Measurements from ENCODE around the gene TMEM200A. TPM values are rescaled to one million over a fixed set of nuclear protein-coding genes. Genes with fewer than 3 reads are reported as not detected.

Gene TMEM200A
- total and polyA plus RNA-seq, 7 donors: 0.71 to 10.2 (median 4.4) TPM

DNA sequence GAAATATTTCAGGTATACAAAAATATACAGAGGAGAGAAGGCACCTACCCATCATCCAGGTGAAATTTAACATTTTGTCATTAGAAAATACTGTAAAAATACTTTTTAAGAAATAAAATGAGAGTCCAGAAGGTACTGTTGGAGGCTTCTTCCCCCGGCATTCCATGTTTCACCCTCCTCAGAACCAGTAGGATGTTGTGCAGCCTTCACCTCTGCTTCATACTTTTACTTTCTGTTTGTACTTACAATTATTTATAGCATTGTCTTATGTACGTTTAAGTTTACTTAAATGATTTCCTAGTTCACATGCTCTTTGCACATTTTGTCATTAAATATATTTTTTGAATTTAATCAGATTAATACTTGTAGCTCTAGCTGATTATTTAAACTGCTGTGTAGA, 30.9 kb downstream of the TMEM200A start:
- TF ChIP-seq POLR2A (IDR thresholded peaks at IDR 0.05) (no peak), EP300 (IDR thresholded peaks at IDR 0.05) (no peak), POLR2AphosphoS5 (IDR thresholded peaks at IDR 0.05) (no peak)
- TF ChIP-seq, protein P1, sequence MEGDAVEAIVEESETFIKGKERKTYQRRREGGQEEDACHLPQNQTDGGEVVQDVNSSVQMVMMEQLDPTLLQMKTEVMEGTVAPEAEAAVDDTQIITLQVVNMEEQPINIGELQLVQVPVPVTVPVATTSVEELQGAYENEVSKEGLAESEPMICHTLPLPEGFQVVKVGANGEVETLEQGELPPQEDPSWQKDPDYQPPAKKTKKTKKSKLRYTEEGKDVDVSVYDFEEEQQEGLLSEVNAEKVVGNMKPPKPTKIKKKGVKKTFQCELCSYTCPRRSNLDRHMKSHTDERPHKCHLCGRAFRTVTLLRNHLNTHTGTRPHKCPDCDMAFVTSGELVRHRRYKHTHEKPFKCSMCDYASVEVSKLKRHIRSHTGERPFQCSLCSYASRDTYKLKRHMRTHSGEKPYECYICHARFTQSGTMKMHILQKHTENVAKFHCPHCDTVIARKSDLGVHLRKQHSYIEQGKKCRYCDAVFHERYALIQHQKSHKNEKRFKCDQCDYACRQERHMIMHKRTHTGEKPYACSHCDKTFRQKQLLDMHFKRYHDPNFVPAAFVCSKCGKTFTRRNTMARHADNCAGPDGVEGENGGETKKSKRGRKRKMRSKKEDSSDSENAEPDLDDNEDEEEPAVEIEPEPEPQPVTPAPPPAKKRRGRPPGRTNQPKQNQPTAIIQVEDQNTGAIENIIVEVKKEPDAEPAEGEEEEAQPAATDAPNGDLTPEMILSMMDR (IDR thresholded peaks at IDR 0.05): no peak
- H3K4me1 ChIP-seq: peaks cover 0 to 9% (median 3%) of the 10 kb centered on the region in 4 donors
- H3K27ac ChIP-seq: no peak overlapping the region
- no peaks in the 10 kb centered on the region for H3K27me3 ChIP-seq
- no peaks in the 10 kb centered on the region for H3K36me3 ChIP-seq
- H3K4me3 ChIP-seq: peak overlapping the region in 1 of 4 donors; percentile 11
- H3K9me3 ChIP-seq: no peaks in the 10 kb centered on the region
- DNase-seq: no peak
- 14 to 33% methylated on average over 2 of the region's 2 CpGs for WGBS, 2 donors
- intact Hi-C loops (cut with DNase I): no loop called here

DNA sequence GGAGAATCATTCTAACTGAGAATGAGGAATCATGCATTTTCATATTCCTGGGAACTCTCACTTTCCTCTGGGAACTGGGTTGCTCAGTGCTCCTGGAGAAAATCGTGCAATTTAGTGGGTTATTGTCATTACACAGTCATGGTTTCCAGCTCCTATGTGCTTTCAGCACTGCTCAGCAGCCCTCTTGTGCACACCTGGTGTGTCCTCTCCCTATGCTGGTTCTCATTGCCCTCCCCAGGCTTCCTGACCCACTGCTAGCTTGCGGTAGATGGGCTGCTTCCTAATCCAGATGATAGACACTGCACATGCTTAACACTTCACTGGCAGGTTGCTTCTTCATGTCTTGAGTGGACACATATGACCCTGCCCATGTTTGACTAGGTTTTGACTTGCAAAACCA, 39.7 kb downstream of the TMEM200A start:
- Histone ChIP-seq H3K4me1 (no peaks in the 10 kb centered on the region), H3K36me3 (no peaks in the 10 kb centered on the region), H3K4me3 (no peak overlapping the region), H3K27me3 (no peaks in the 10 kb centered on the region), H3K9me3 (peaks cover 0 to under 1% (median 0%) of the 10 kb centered on the region in 4 donors), H3K27ac (no peak overlapping the region)
- DNase-seq: no peak
- no peak for TF ChIP-seq EP300 (IDR thresholded peaks at IDR 0.05)
- 69 to 81% methylated on average over 2 of the region's 2 CpGs for WGBS, 2 donors
- intact Hi-C loops (cut with DNase I): no loop called here

DNA sequence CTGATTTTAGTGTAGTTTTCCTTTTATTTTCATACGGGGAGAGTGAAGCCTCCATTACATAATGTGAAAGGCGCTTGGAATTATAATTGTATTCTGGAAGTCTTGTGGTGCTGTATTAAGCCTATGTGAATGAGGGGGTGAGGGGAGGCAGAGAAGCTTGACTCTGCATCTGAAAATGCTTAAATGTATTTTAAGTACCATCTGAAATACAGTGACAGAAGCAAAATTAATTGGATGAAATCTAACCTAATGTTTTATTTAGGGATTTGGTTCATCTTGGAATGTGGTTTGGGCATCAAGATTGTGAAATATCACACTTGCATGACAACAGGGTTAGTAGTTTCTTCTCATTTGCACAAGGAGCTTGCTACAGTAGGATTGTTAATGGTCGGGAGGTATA, 41.2 kb downstream of the TMEM200A start:
- intact Hi-C loops (cut with DNase I): no loop called here
- 66 to 79% methylated on average over 3 of the region's 3 CpGs for WGBS, 2 donors
- TF ChIP-seq, protein P1 (IDR thresholded peaks at IDR 0.05): no peak
- TF ChIP-seq POLR2A (IDR thresholded peaks at IDR 0.05) (no peak), EP300 (IDR thresholded peaks at IDR 0.05) (no peak), POLR2AphosphoS5 (IDR thresholded peaks at IDR 0.05) (no peak)

DNA sequence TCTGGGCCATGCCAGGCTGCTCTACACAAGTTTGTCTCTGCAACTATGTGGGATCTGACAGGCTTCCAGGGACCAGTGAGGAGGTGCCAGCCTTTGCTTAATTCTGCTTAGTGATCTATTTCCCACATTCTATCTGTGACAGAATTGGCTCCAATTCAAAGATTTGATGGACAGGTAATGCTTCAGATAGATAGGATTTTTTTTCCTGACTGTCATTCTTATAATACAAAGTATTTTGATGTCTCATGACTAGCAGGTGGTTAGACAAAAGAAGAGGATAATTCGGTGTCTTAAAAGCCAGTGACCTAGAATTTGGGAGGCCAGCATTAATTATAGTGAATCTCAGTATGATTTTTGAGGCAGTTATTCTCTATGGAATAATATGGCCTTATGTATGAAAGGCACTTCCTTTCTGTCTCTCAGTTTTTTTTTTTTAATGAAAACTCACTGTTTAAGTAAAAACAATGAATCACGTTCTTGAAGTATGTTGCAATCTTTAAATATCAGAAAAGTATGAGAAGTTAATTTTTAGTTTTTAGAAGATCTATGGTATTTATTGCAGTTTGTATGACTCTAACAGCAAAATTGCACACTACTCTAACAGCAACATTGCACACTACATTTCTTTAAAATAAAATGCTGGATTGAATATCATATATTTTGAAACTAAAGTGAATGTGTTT, 43.7 kb downstream of the TMEM200A start:
- Histone ChIP-seq H3K4me1 (no peaks in the 10 kb centered on the region), H3K36me3 (no peaks in the 10 kb centered on the region), H3K27ac (no peak overlapping the region), H3K27me3 (no peaks in the 10 kb centered on the region), H3K9me3 (peaks cover 0 to 2% (median 0%) of the 10 kb centered on the region in 4 donors), H3K4me3 (no peak overlapping the region)
- WGBS, 2 donors: 74 to 82% methylated on average over 2 of the region's 2 CpGs
- intact Hi-C loops (cut with DNase I): no loop called here
- DNase-seq: no peak
- TF ChIP-seq POLR2A (IDR thresholded peaks at IDR 0.05): no peak
- no peak for TF ChIP-seq EP300 (IDR thresholded peaks at IDR 0.05)
- TF ChIP-seq, protein P1 (IDR thresholded peaks at IDR 0.05): no peak
- no peak for TF ChIP-seq POLR2AphosphoS5 (IDR thresholded peaks at IDR 0.05)

More for the DNA sequence above, 41.2 kb downstream of the TMEM200A start:
- DNase-seq: no peak
- no peaks in the 10 kb centered on the region for H3K4me1 ChIP-seq
- H3K9me3 ChIP-seq: peaks cover 0 to 2% (median 0%) of the 10 kb centered on the region in 4 donors
- H3K27me3 ChIP-seq: no peaks in the 10 kb centered on the region
- H3K27ac ChIP-seq: no peak overlapping the region
- no peak overlapping the region for H3K4me3 ChIP-seq
- no peaks in the 10 kb centered on the region for H3K36me3 ChIP-seq

DNA sequence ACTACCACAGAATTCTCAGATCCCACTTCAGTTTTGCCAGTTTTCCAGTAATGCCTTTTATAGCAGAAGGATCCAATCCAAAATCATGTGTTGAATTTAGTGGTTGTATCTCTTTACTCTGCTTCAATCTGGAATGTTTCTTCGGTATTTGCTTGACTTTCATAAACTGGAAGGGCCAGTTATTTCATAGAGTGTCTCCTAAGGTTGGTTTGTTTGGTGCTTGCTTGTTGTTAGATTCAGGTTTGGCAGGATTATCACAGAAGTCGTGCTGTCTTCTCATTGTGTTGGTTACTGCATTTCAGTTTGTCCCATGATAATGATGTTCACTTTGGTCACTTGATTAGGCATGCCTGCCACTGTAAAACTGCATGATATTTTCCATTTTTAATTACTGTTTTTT, 45.7 kb downstream of the TMEM200A start:
- Histone ChIP-seq H3K4me1 (no peaks in the 10 kb centered on the region), H3K27ac (no peak overlapping the region), H3K4me3 (no peak overlapping the region), H3K9me3 (peaks cover 0 to 2% (median 0%) of the 10 kb centered on the region in 4 donors), H3K36me3 (no peaks in the 10 kb centered on the region), H3K27me3 (no peaks in the 10 kb centered on the region)
- intact Hi-C loops (cut with DNase I): no loop called here
- 83 to 86% methylated on average over 2 of the region's 2 CpGs for WGBS, 2 donors
- TF ChIP-seq EP300 (IDR thresholded peaks at IDR 0.05) (no peak), POLR2A (IDR thresholded peaks at IDR 0.05) (no peak), POLR2AphosphoS5 (IDR thresholded peaks at IDR 0.05) (no peak)
- TF ChIP-seq, protein P1 (IDR thresholded peaks at IDR 0.05): no peak
- DNase-seq: no peak

All from sigmoid colon (tissue), 7 donors.